Measurements from ENCODE around the gene TEN1. TPM values are rescaled to one million over a fixed set of nuclear protein-coding genes. Genes with fewer than 3 reads are reported as not detected.

Gene TEN1
- polyA plus RNA-seq (2013, experiment 1 of 2) = 8.7 TPM
- polyA plus RNA-seq (2013, experiment 2 of 2) = 8.1 TPM

- Histone ChIP-seq H3K9ac (ENCODE audit: low read depth, low read length, poor library complexity) (peak within 1 kb of the TSS; percentile 91), H3K4ac (ENCODE audit: low read length) (no peak within 1 kb of the TSS), H3K27ac (replicated peaks; ENCODE audit: low read length) (peak within 1 kb of the TSS; percentile 100), H3K4me2 (ENCODE audit: insufficient read depth, low read length, poor library complexity, severe bottlenecking) (peak within 1 kb of the TSS; percentile 90), H2AFZ (ENCODE audit: low read length) (peak within 1 kb of the TSS; percentile 93), H4K91ac (ENCODE audit: low read depth, low read length, poor library complexity) (no peak within 1 kb of the TSS), H2BK120ac (ENCODE audit: low read depth, low read length) (peak within 1 kb of the TSS; percentile 10), H3K18ac (ENCODE audit: low read length) (peak within 1 kb of the TSS; percentile 100), H2BK15ac (ENCODE audit: low read length) (peak within 1 kb of the TSS; percentile 70), H3K23ac (ENCODE audit: low read depth, low read length, poor library complexity) (peak within 1 kb of the TSS; percentile 12), H2BK12ac (ENCODE audit: low read length) (no peak within 1 kb of the TSS), H3K79me1 (ENCODE audit: low read depth, low read length) (no peaks in the 10 kb centered on the region), H2AK5ac (ENCODE audit: low read depth, low read length) (peak within 1 kb of the TSS; percentile 49), H2BK5ac (ENCODE audit: low read length) (peak within 1 kb of the TSS; percentile 95), H3K36me3 (replicated peaks in 1 of 2; ENCODE audit: control insufficient read depth in 2 of 2, insufficient read depth in 2 of 2, low read length in 2 of 2) (peaks cover 0 to 7% of the 10 kb centered on the region in 2 donors), H3K9me3 (replicated peaks in 1 of 2; ENCODE audit: control insufficient read depth in 2 of 2, insufficient read depth in 1 of 2, low read depth in 1 of 2, low read length in 2 of 2) (no peaks in the 10 kb centered on the region), H3K4me1 (ENCODE audit: control insufficient read depth in 2 of 2, insufficient read depth in 1 of 2, low read depth in 1 of 2, low read length in 2 of 2) (no peaks in the 10 kb centered on the region), H4K8ac (ENCODE audit: low read depth, low read length) (no peak within 1 kb of the TSS), H3K4me3 (ENCODE audit: low read length in 2 of 2) (peak within 1 kb of the TSS; percentile 67 to 87), H3K14ac (ENCODE audit: low read length) (peak within 1 kb of the TSS; percentile 66), H3K27me3 (ENCODE audit: control insufficient read depth in 3 of 3, insufficient read depth in 3 of 3, low read depth in 1 of 3, low read length in 3 of 3) (no peaks in the 10 kb centered on the region)
- peak; percentile 96 for DNase-seq (ENCODE audit: low spot score)
- WGBS, 2 donors (ENCODE audit: extremely low coverage in 2 of 2, insufficient read length in 2 of 2, insufficient replicate concordance in 1 of 2) = no CpG with 5 or more reads among the region's 72 CpGs
Observed at GRCh38 chr17:75978938-75979704, at the start of gene TEN1, which contains the start of gene ACOX1. TEN1 (plus strand) TSS chr17:75979240; CDS start chr17:75986193, 6,953 bp downstream. ACOX1 (minus strand) TSS chr17:75979166; CDS start chr17:75979073, 93 bp downstream.

GRCh38 chr17:75931062-75931461, 48.0 kb upstream of the TEN1 start:
- H2BK120ac ChIP-seq (ENCODE audit: low read depth, low read length) = no peak overlapping the region
- H3K4me3 ChIP-seq (ENCODE audit: low read length in 2 of 2) = no peak overlapping the region
- H3K4ac ChIP-seq (ENCODE audit: low read length) = no peak overlapping the region
- H2AK5ac ChIP-seq (ENCODE audit: low read depth, low read length) = no peak overlapping the region
- no peak overlapping the region for H3K14ac ChIP-seq (ENCODE audit: low read length)
- H3K27ac ChIP-seq (replicated peaks; ENCODE audit: low read length) = no peak overlapping the region
- no peaks in the 10 kb centered on the region for H3K4me1 ChIP-seq (ENCODE audit: control insufficient read depth in 2 of 2, insufficient read depth in 1 of 2, low read depth in 1 of 2, low read length in 2 of 2)
- WGBS, 2 donors (ENCODE audit: extremely low coverage in 2 of 2, insufficient read length in 2 of 2, insufficient replicate concordance in 1 of 2) = no CpG with 5 or more reads among the region's 4 CpGs
- no peak overlapping the region for H3K4me2 ChIP-seq (ENCODE audit: insufficient read depth, low read length, poor library complexity, severe bottlenecking)
- H3K9me3 ChIP-seq (replicated peaks in 1 of 2; ENCODE audit: control insufficient read depth in 2 of 2, insufficient read depth in 1 of 2, low read depth in 1 of 2, low read length in 2 of 2) = no peaks in the 10 kb centered on the region
- no peak overlapping the region for H2AFZ ChIP-seq (ENCODE audit: low read length)
- H2BK5ac ChIP-seq (ENCODE audit: low read length) = no peak overlapping the region
- H3K23ac ChIP-seq (ENCODE audit: low read depth, low read length, poor library complexity) = no peak overlapping the region
- H2BK12ac ChIP-seq (ENCODE audit: low read length) = no peak overlapping the region
- H3K27me3 ChIP-seq (ENCODE audit: control insufficient read depth in 3 of 3, insufficient read depth in 3 of 3, low read depth in 1 of 3, low read length in 3 of 3) = no peaks in the 10 kb centered on the region
- no peak overlapping the region for H4K8ac ChIP-seq (ENCODE audit: low read depth, low read length)
- DNase-seq (ENCODE audit: low spot score) = no peak
- peaks cover 12 to 24% of the 10 kb centered on the region in 2 donors for H3K36me3 ChIP-seq (replicated peaks in 1 of 2; ENCODE audit: control insufficient read depth in 2 of 2, insufficient read depth in 2 of 2, low read length in 2 of 2)
- H3K79me1 ChIP-seq (ENCODE audit: low read depth, low read length) = no peaks in the 10 kb centered on the region
- no peak overlapping the region for H2BK15ac ChIP-seq (ENCODE audit: low read length)
- no peak overlapping the region for H3K18ac ChIP-seq (ENCODE audit: low read length)
- H4K91ac ChIP-seq (ENCODE audit: low read depth, low read length, poor library complexity) = no peak overlapping the region
- H3K9ac ChIP-seq (ENCODE audit: low read depth, low read length, poor library complexity) = no peak overlapping the region

GRCh38 chr17:75932852-75933251, 46.2 kb upstream of the TEN1 start:
- H3K4me1 ChIP-seq (ENCODE audit: control insufficient read depth in 2 of 2, insufficient read depth in 1 of 2, low read depth in 1 of 2, low read length in 2 of 2) = no peaks in the 10 kb centered on the region
- no peak for DNase-seq (ENCODE audit: low spot score)
- no peak overlapping the region for H3K23ac ChIP-seq (ENCODE audit: low read depth, low read length, poor library complexity)
- no peak overlapping the region for H2AFZ ChIP-seq (ENCODE audit: low read length)
- H4K8ac ChIP-seq (ENCODE audit: low read depth, low read length) = no peak overlapping the region
- H3K27ac ChIP-seq (replicated peaks; ENCODE audit: low read length) = no peak overlapping the region
- WGBS, 2 donors (ENCODE audit: extremely low coverage in 2 of 2, insufficient read length in 2 of 2, insufficient replicate concordance in 1 of 2) = no CpG with 5 or more reads among the region's 5 CpGs
- no peaks in the 10 kb centered on the region for H3K27me3 ChIP-seq (ENCODE audit: control insufficient read depth in 3 of 3, insufficient read depth in 3 of 3, low read depth in 1 of 3, low read length in 3 of 3)
- no peak overlapping the region for H2BK5ac ChIP-seq (ENCODE audit: low read length)
- no peak overlapping the region for H3K4ac ChIP-seq (ENCODE audit: low read length)
- H3K79me1 ChIP-seq (ENCODE audit: low read depth, low read length) = no peaks in the 10 kb centered on the region
- no peak overlapping the region for H3K4me3 ChIP-seq (ENCODE audit: low read length in 2 of 2)
- no peak overlapping the region for H2BK15ac ChIP-seq (ENCODE audit: low read length)
- peaks cover under 1 to 10% of the 10 kb centered on the region in 2 donors for H3K36me3 ChIP-seq (replicated peaks in 1 of 2; ENCODE audit: control insufficient read depth in 2 of 2, insufficient read depth in 2 of 2, low read length in 2 of 2)
- H3K18ac ChIP-seq (ENCODE audit: low read length) = no peak overlapping the region
- H3K9ac ChIP-seq (ENCODE audit: low read depth, low read length, poor library complexity) = no peak overlapping the region
- H3K9me3 ChIP-seq (replicated peaks in 1 of 2; ENCODE audit: control insufficient read depth in 2 of 2, insufficient read depth in 1 of 2, low read depth in 1 of 2, low read length in 2 of 2) = no peaks in the 10 kb centered on the region
- no peak overlapping the region for H2AK5ac ChIP-seq (ENCODE audit: low read depth, low read length)
- no peak overlapping the region for H4K91ac ChIP-seq (ENCODE audit: low read depth, low read length, poor library complexity)
- H3K4me2 ChIP-seq (ENCODE audit: insufficient read depth, low read length, poor library complexity, severe bottlenecking) = no peak overlapping the region
- no peak overlapping the region for H2BK120ac ChIP-seq (ENCODE audit: low read depth, low read length)
- no peak overlapping the region for H3K14ac ChIP-seq (ENCODE audit: low read length)
- no peak overlapping the region for H2BK12ac ChIP-seq (ENCODE audit: low read length)

GRCh38 chr17:75933808-75934207, 45.2 kb upstream of the TEN1 start:
- no peak overlapping the region for H2BK5ac ChIP-seq (ENCODE audit: low read length)
- DNase-seq (ENCODE audit: low spot score) = no peak
- no peak overlapping the region for H2BK15ac ChIP-seq (ENCODE audit: low read length)
- no peak overlapping the region for H3K27ac ChIP-seq (replicated peaks; ENCODE audit: low read length)
- H3K4me1 ChIP-seq (ENCODE audit: control insufficient read depth in 2 of 2, insufficient read depth in 1 of 2, low read depth in 1 of 2, low read length in 2 of 2) = no peaks in the 10 kb centered on the region
- no peak overlapping the region for H3K23ac ChIP-seq (ENCODE audit: low read depth, low read length, poor library complexity)
- peaks cover 0 to 3% (median 0%) of the 10 kb centered on the region in 3 experiments for H3K27me3 ChIP-seq (ENCODE audit: control insufficient read depth in 3 of 3, insufficient read depth in 3 of 3, low read depth in 1 of 3, low read length in 3 of 3)
- H2BK120ac ChIP-seq (ENCODE audit: low read depth, low read length) = no peak overlapping the region
- H3K4me2 ChIP-seq (ENCODE audit: insufficient read depth, low read length, poor library complexity, severe bottlenecking) = no peak overlapping the region
- H3K9ac ChIP-seq (ENCODE audit: low read depth, low read length, poor library complexity) = no peak overlapping the region
- H3K18ac ChIP-seq (ENCODE audit: low read length) = no peak overlapping the region
- peaks cover 0 to 9% of the 10 kb centered on the region in 2 donors for H3K36me3 ChIP-seq (replicated peaks in 1 of 2; ENCODE audit: control insufficient read depth in 2 of 2, insufficient read depth in 2 of 2, low read length in 2 of 2)
- no peaks in the 10 kb centered on the region for H3K79me1 ChIP-seq (ENCODE audit: low read depth, low read length)
- H4K8ac ChIP-seq (ENCODE audit: low read depth, low read length) = no peak overlapping the region
- WGBS, 2 donors (ENCODE audit: extremely low coverage in 2 of 2, insufficient read length in 2 of 2, insufficient replicate concordance in 1 of 2) = no CpG with 5 or more reads among the region's 4 CpGs
- H2BK12ac ChIP-seq (ENCODE audit: low read length) = no peak overlapping the region
- H4K91ac ChIP-seq (ENCODE audit: low read depth, low read length, poor library complexity) = no peak overlapping the region
- H3K9me3 ChIP-seq (replicated peaks in 1 of 2; ENCODE audit: control insufficient read depth in 2 of 2, insufficient read depth in 1 of 2, low read depth in 1 of 2, low read length in 2 of 2) = no peaks in the 10 kb centered on the region
- H2AK5ac ChIP-seq (ENCODE audit: low read depth, low read length) = no peak overlapping the region
- H3K14ac ChIP-seq (ENCODE audit: low read length) = no peak overlapping the region
- no peak overlapping the region for H3K4ac ChIP-seq (ENCODE audit: low read length)
- no peak overlapping the region for H2AFZ ChIP-seq (ENCODE audit: low read length)
- no peak overlapping the region for H3K4me3 ChIP-seq (ENCODE audit: low read length in 2 of 2)
